Fibroblast of upper back skin (primary cell): ENCODE measurements around the gene SMG9.
A peak's percentile ranks its signal among the peaks of the same experiment; 100 is the strongest.

Source experiments
- DNase-seq: peaks from one replicate; pipeline ENCODE4 v3.0.0-alpha.2; 2013

SMG9 gene

GRCh38 chr19:43719918-43720317 lies 34.8 kb downstream of the SMG9 start:
- no peak for DNase-seq

GRCh38 chr19:43719378-43719868 lies 35.3 kb downstream of the SMG9 start:
- DNase-seq: no peak

- no peak for DNase-seq
Measured at GRCh38 chr19:43718627-43719377, 36.0 kb downstream of the SMG9 start.

- DNase-seq: no peak
Measured at GRCh38 chr19:43715776-43716175, 39.0 kb downstream of the SMG9 start, which contains the start of gene IRGC. TSS of gene IRGC (plus strand) at chr19:43716076. CDS start at chr19:43718559, 2,483 bp downstream.

- no peak for DNase-seq
Measured at GRCh38 chr19:43713208-43713607, 41.6 kb downstream of the SMG9 start.

GRCh38 chr19:43711751-43712355 lies 42.9 kb downstream of the SMG9 start:
- no peak for DNase-seq

- DNase-seq: no peak
Measured at GRCh38 chr19:43708716-43709115, 46.0 kb downstream of the SMG9 start.

GRCh38 chr19:43707158-43707712 lies 47.5 kb downstream of the SMG9 start:
- no peak for DNase-seq

GRCh38 chr19:43705729-43706128 lies 49.0 kb downstream of the SMG9 start:
- DNase-seq: no peak

GRCh38 chr19:43704002-43704705 lies 50.6 kb downstream of the SMG9 start:
- DNase-seq: no peak

- DNase-seq: peak; percentile 79
Measured at GRCh38 chr19:43700395-43701000, 54.3 kb downstream of the SMG9 start.

GRCh38 chr19:43699506-43700394 lies 55.0 kb downstream of the SMG9 start:
- peak; percentile 40 for DNase-seq

GRCh38 chr19:43697295-43697694 lies 57.5 kb downstream of the SMG9 start:
- DNase-seq: no peak

GRCh38 chr19:43695985-43696704 lies 58.6 kb downstream of the SMG9 start:
- DNase-seq: no peak

GRCh38 chr19:43694553-43694952 lies 60.2 kb downstream of the SMG9 start:
- DNase-seq: no peak

- no peak for DNase-seq
Measured at GRCh38 chr19:43692877-43693276, 61.9 kb downstream of the SMG9 start.

GRCh38 chr19:43692385-43692784 lies 62.4 kb downstream of the SMG9 start:
- no peak for DNase-seq

- DNase-seq: no peak
Measured at GRCh38 chr19:43691755-43692154, 63.0 kb downstream of the SMG9 start.

GRCh38 chr19:43690890-43691289 lies 63.9 kb downstream of the SMG9 start:
- DNase-seq: no peak

- no peak for DNase-seq
Measured at GRCh38 chr19:43690444-43690843, 64.3 kb downstream of the SMG9 start.

- no peak for DNase-seq
Measured at GRCh38 chr19:43688059-43688701, 66.6 kb downstream of the SMG9 start.
